ENCODE measurements around the gene ZNF532.

The ZNF532 gene

GRCh38 chr18:58937887-58938267, 73.2 kb downstream of the ZNF532 start:
- no peak overlapping the region for H3K4me3 ChIP-seq (ENCODE audit: low read length in 2 of 2)
- no peak overlapping the region for H3K9ac ChIP-seq (ENCODE audit: low read depth, low read length, poor library complexity)
- H2AK5ac ChIP-seq (ENCODE audit: low read depth, low read length), result no peak overlapping the region
- no peak overlapping the region for H2AFZ ChIP-seq (ENCODE audit: low read length)
- WGBS, 2 donors (ENCODE audit: extremely low coverage in 2 of 2, insufficient read length in 2 of 2, insufficient replicate concordance in 1 of 2), result no CpG with 5 or more reads among the region's 3 CpGs
- H3K27me3 ChIP-seq (ENCODE audit: control insufficient read depth in 3 of 3, insufficient read depth in 3 of 3, low read depth in 1 of 3, low read length in 3 of 3), result no peaks in the 10 kb centered on the region
- H3K79me1 ChIP-seq (ENCODE audit: low read depth, low read length), result no peaks in the 10 kb centered on the region
- no peak for DNase-seq (ENCODE audit: low spot score)
- H3K36me3 ChIP-seq (replicated peaks in 1 of 2; ENCODE audit: control insufficient read depth in 2 of 2, insufficient read depth in 2 of 2, low read length in 2 of 2), result peaks cover 18 to 94% of the 10 kb centered on the region in 2 donors
- H4K91ac ChIP-seq (ENCODE audit: low read depth, low read length, poor library complexity), result no peak overlapping the region
- no peak overlapping the region for H2BK120ac ChIP-seq (ENCODE audit: low read depth, low read length)
- H2BK5ac ChIP-seq (ENCODE audit: low read length), result no peak overlapping the region
- no peak overlapping the region for H3K23ac ChIP-seq (ENCODE audit: low read depth, low read length, poor library complexity)
- H3K4ac ChIP-seq (ENCODE audit: low read length), result no peak overlapping the region
- no peak overlapping the region for H3K27ac ChIP-seq (replicated peaks; ENCODE audit: low read length)
- no peak overlapping the region for H3K4me2 ChIP-seq (ENCODE audit: insufficient read depth, low read length, poor library complexity, severe bottlenecking)
- H3K4me1 ChIP-seq (ENCODE audit: control insufficient read depth in 2 of 2, insufficient read depth in 1 of 2, low read depth in 1 of 2, low read length in 2 of 2), result no peaks in the 10 kb centered on the region
- H2BK15ac ChIP-seq (ENCODE audit: low read length), result no peak overlapping the region
- no peak overlapping the region for H2BK12ac ChIP-seq (ENCODE audit: low read length)
- no peak overlapping the region for H4K8ac ChIP-seq (ENCODE audit: low read depth, low read length)
- peaks cover 6 to 20% of the 10 kb centered on the region in 2 donors for H3K9me3 ChIP-seq (replicated peaks in 1 of 2; ENCODE audit: control insufficient read depth in 2 of 2, insufficient read depth in 1 of 2, low read depth in 1 of 2, low read length in 2 of 2)
- H3K14ac ChIP-seq (ENCODE audit: low read length), result no peak overlapping the region
- no peak overlapping the region for H3K18ac ChIP-seq (ENCODE audit: low read length)

GRCh38 chr18:58941426-58942099, 76.9 kb downstream of the ZNF532 start:
- H3K4me3 ChIP-seq (ENCODE audit: low read length in 2 of 2), result no peak overlapping the region
- H3K36me3 ChIP-seq (replicated peaks in 1 of 2; ENCODE audit: control insufficient read depth in 2 of 2, insufficient read depth in 2 of 2, low read length in 2 of 2), result peaks cover 21 to 92% of the 10 kb centered on the region in 2 donors
- no peak overlapping the region for H2AFZ ChIP-seq (ENCODE audit: low read length)
- no peaks in the 10 kb centered on the region for H3K79me1 ChIP-seq (ENCODE audit: low read depth, low read length)
- H2AK5ac ChIP-seq (ENCODE audit: low read depth, low read length), result no peak overlapping the region
- no peak overlapping the region for H2BK120ac ChIP-seq (ENCODE audit: low read depth, low read length)
- DNase-seq (ENCODE audit: low spot score), result no peak
- peaks cover 6 to 16% of the 10 kb centered on the region in 2 donors for H3K9me3 ChIP-seq (replicated peaks in 1 of 2; ENCODE audit: control insufficient read depth in 2 of 2, insufficient read depth in 1 of 2, low read depth in 1 of 2, low read length in 2 of 2)
- H3K4me1 ChIP-seq (ENCODE audit: control insufficient read depth in 2 of 2, insufficient read depth in 1 of 2, low read depth in 1 of 2, low read length in 2 of 2), result peaks cover 2 to 9% of the 10 kb centered on the region in 2 donors
- H4K91ac ChIP-seq (ENCODE audit: low read depth, low read length, poor library complexity), result no peak overlapping the region
- H3K18ac ChIP-seq (ENCODE audit: low read length), result no peak overlapping the region
- H3K27ac ChIP-seq (replicated peaks; ENCODE audit: low read length), result no peak overlapping the region
- H3K27me3 ChIP-seq (ENCODE audit: control insufficient read depth in 3 of 3, insufficient read depth in 3 of 3, low read depth in 1 of 3, low read length in 3 of 3), result no peaks in the 10 kb centered on the region
- H3K4me2 ChIP-seq (ENCODE audit: insufficient read depth, low read length, poor library complexity, severe bottlenecking), result no peak overlapping the region
- no peak overlapping the region for H2BK15ac ChIP-seq (ENCODE audit: low read length)
- no peak overlapping the region for H3K9ac ChIP-seq (ENCODE audit: low read depth, low read length, poor library complexity)
- no peak overlapping the region for H2BK5ac ChIP-seq (ENCODE audit: low read length)
- no peak overlapping the region for H3K4ac ChIP-seq (ENCODE audit: low read length)
- no peak overlapping the region for H3K23ac ChIP-seq (ENCODE audit: low read depth, low read length, poor library complexity)
- no peak overlapping the region for H2BK12ac ChIP-seq (ENCODE audit: low read length)
- WGBS, 2 donors (ENCODE audit: extremely low coverage in 2 of 2, insufficient read length in 2 of 2, insufficient replicate concordance in 1 of 2), result no CpG with 5 or more reads among the region's 8 CpGs
- H3K14ac ChIP-seq (ENCODE audit: low read length), result no peak overlapping the region
- H4K8ac ChIP-seq (ENCODE audit: low read depth, low read length), result no peak overlapping the region

- DNase-seq (ENCODE audit: low spot score), result no peak
- H3K4me3 ChIP-seq (ENCODE audit: low read length in 2 of 2), result no peak overlapping the region
- H3K4ac ChIP-seq (ENCODE audit: low read length), result no peak overlapping the region
- H2BK15ac ChIP-seq (ENCODE audit: low read length), result no peak overlapping the region
- H4K91ac ChIP-seq (ENCODE audit: low read depth, low read length, poor library complexity), result no peak overlapping the region
- H2BK5ac ChIP-seq (ENCODE audit: low read length), result no peak overlapping the region
- no peak overlapping the region for H3K4me2 ChIP-seq (ENCODE audit: insufficient read depth, low read length, poor library complexity, severe bottlenecking)
- no peak overlapping the region for H3K14ac ChIP-seq (ENCODE audit: low read length)
- no peak overlapping the region for H2AK5ac ChIP-seq (ENCODE audit: low read depth, low read length)
- H3K9me3 ChIP-seq (replicated peaks in 1 of 2; ENCODE audit: control insufficient read depth in 2 of 2, insufficient read depth in 1 of 2, low read depth in 1 of 2, low read length in 2 of 2), result peaks cover 3 to 6% of the 10 kb centered on the region in 2 donors
- no peak overlapping the region for H4K8ac ChIP-seq (ENCODE audit: low read depth, low read length)
- H3K4me1 ChIP-seq (ENCODE audit: control insufficient read depth in 2 of 2, insufficient read depth in 1 of 2, low read depth in 1 of 2, low read length in 2 of 2), result peaks cover 2 to 9% of the 10 kb centered on the region in 2 donors
- H3K27ac ChIP-seq (replicated peaks; ENCODE audit: low read length), result no peak overlapping the region
- no peak overlapping the region for H3K23ac ChIP-seq (ENCODE audit: low read depth, low read length, poor library complexity)
- H2BK12ac ChIP-seq (ENCODE audit: low read length), result no peak overlapping the region
- peaks cover 23 to 89% of the 10 kb centered on the region in 2 donors for H3K36me3 ChIP-seq (replicated peaks in 1 of 2; ENCODE audit: control insufficient read depth in 2 of 2, insufficient read depth in 2 of 2, low read length in 2 of 2)
- no peak overlapping the region for H3K18ac ChIP-seq (ENCODE audit: low read length)
- no peak overlapping the region for H2BK120ac ChIP-seq (ENCODE audit: low read depth, low read length)
- H3K9ac ChIP-seq (ENCODE audit: low read depth, low read length, poor library complexity), result no peak overlapping the region
- H3K79me1 ChIP-seq (ENCODE audit: low read depth, low read length), result no peaks in the 10 kb centered on the region
- no peaks in the 10 kb centered on the region for H3K27me3 ChIP-seq (ENCODE audit: control insufficient read depth in 3 of 3, insufficient read depth in 3 of 3, low read depth in 1 of 3, low read length in 3 of 3)
- no CpG with 5 or more reads among the region's 3 CpGs for WGBS, 2 donors (ENCODE audit: extremely low coverage in 2 of 2, insufficient read length in 2 of 2, insufficient replicate concordance in 1 of 2)
- no peak overlapping the region for H2AFZ ChIP-seq (ENCODE audit: low read length)
Measured at GRCh38 chr18:58943896-58944295, 79.2 kb downstream of the ZNF532 start.

- no peak overlapping the region for H3K27ac ChIP-seq (replicated peaks; ENCODE audit: low read length)
- no peak overlapping the region for H4K8ac ChIP-seq (ENCODE audit: low read depth, low read length)
- H2BK5ac ChIP-seq (ENCODE audit: low read length), result no peak overlapping the region
- no peak overlapping the region for H3K9ac ChIP-seq (ENCODE audit: low read depth, low read length, poor library complexity)
- no peak overlapping the region for H2BK15ac ChIP-seq (ENCODE audit: low read length)
- H2AK5ac ChIP-seq (ENCODE audit: low read depth, low read length), result no peak overlapping the region
- peaks cover 1% of the 10 kb centered on the region for H3K79me1 ChIP-seq (ENCODE audit: low read depth, low read length)
- no peak overlapping the region for H3K4ac ChIP-seq (ENCODE audit: low read length)
- no peak overlapping the region for H2AFZ ChIP-seq (ENCODE audit: low read length)
- no peak overlapping the region for H3K4me2 ChIP-seq (ENCODE audit: insufficient read depth, low read length, poor library complexity, severe bottlenecking)
- H3K18ac ChIP-seq (ENCODE audit: low read length), result no peak overlapping the region
- H3K23ac ChIP-seq (ENCODE audit: low read depth, low read length, poor library complexity), result no peak overlapping the region
- no peak overlapping the region for H4K91ac ChIP-seq (ENCODE audit: low read depth, low read length, poor library complexity)
- H3K36me3 ChIP-seq (replicated peaks in 1 of 2; ENCODE audit: control insufficient read depth in 2 of 2, insufficient read depth in 2 of 2, low read length in 2 of 2), result peaks cover 11 to 92% of the 10 kb centered on the region in 2 donors
- H3K14ac ChIP-seq (ENCODE audit: low read length), result no peak overlapping the region
- no peak overlapping the region for H2BK120ac ChIP-seq (ENCODE audit: low read depth, low read length)
- no peak overlapping the region for H2BK12ac ChIP-seq (ENCODE audit: low read length)
- no peak overlapping the region for H3K4me3 ChIP-seq (ENCODE audit: low read length in 2 of 2)
- no peaks in the 10 kb centered on the region for H3K27me3 ChIP-seq (ENCODE audit: control insufficient read depth in 3 of 3, insufficient read depth in 3 of 3, low read depth in 1 of 3, low read length in 3 of 3)
- WGBS, 2 donors (ENCODE audit: extremely low coverage in 2 of 2, insufficient read length in 2 of 2, insufficient replicate concordance in 1 of 2), result no CpG with 5 or more reads among the region's 7 CpGs
- DNase-seq (ENCODE audit: low spot score), result no peak
- peaks cover 2 to 9% of the 10 kb centered on the region in 2 donors for H3K4me1 ChIP-seq (ENCODE audit: control insufficient read depth in 2 of 2, insufficient read depth in 1 of 2, low read depth in 1 of 2, low read length in 2 of 2)
- H3K9me3 ChIP-seq (replicated peaks in 1 of 2; ENCODE audit: control insufficient read depth in 2 of 2, insufficient read depth in 1 of 2, low read depth in 1 of 2, low read length in 2 of 2), result no peaks in the 10 kb centered on the region
Measured at GRCh38 chr18:58947136-58947732, 82.6 kb downstream of the ZNF532 start.
